ENCODE results near the gene CACNA1G. TPM values are rescaled to one million over a fixed set of nuclear protein-coding genes. Genes with fewer than 3 reads are reported as not detected.

The CACNA1G gene
- total RNA-seq, 3 donors from 2014 or later, result 0.32 to 2.6 (median 2.3) TPM

GRCh38 chr17:50663812-50664374, 103.4 kb downstream of the CACNA1G start:
- H3K9me3 ChIP-seq, result no peaks in the 10 kb centered on the region
- no peaks in the 10 kb centered on the region for H3K36me3 ChIP-seq
- no peaks in the 10 kb centered on the region for H3K27me3 ChIP-seq
- DNase-seq (ENCODE audit: low spot score in 2 of 2), result no peak
- peaks cover 10 to 20% of the 10 kb centered on the region in 2 donors for H3K4me1 ChIP-seq
- H3K4me3 ChIP-seq, result no peak overlapping the region
- no peak for TF ChIP-seq POLR2A (IDR thresholded peaks at IDR 0.05)
- no peak for TF ChIP-seq CTCF (IDR thresholded peaks at IDR 0.05)
- TF ChIP-seq POLR2AphosphoS5 (IDR thresholded peaks at IDR 0.05), result no peak
- no peak overlapping the region for H3K27ac ChIP-seq
- intact Hi-C loops (cut with DNase I; ENCODE audit: low total_unique reads), result no loop called here

GRCh38 chr17:50664788-50665458, 104.4 kb downstream of the CACNA1G start:
- intact Hi-C loops (cut with DNase I; ENCODE audit: low total_unique reads), result no loop called here
- no peaks in the 10 kb centered on the region for H3K27me3 ChIP-seq
- no peaks in the 10 kb centered on the region for H3K36me3 ChIP-seq
- peaks cover 8 to 18% of the 10 kb centered on the region in 2 donors for H3K4me1 ChIP-seq
- no peak overlapping the region for H3K4me3 ChIP-seq
- no peak for DNase-seq (ENCODE audit: low spot score in 2 of 2)
- H3K27ac ChIP-seq, result no peak overlapping the region
- no peak for TF ChIP-seq POLR2AphosphoS5 (IDR thresholded peaks at IDR 0.05)
- TF ChIP-seq CTCF (IDR thresholded peaks at IDR 0.05), result no peak
- no peak for TF ChIP-seq POLR2A (IDR thresholded peaks at IDR 0.05)
- no peaks in the 10 kb centered on the region for H3K9me3 ChIP-seq

- Histone ChIP-seq H3K27me3 (no peaks in the 10 kb centered on the region), H3K4me1 (peaks cover 0 to 9% of the 10 kb centered on the region in 2 donors), H3K4me3 (no peak overlapping the region), H3K9me3 (no peaks in the 10 kb centered on the region), H3K36me3 (no peaks in the 10 kb centered on the region), H3K27ac (no peak overlapping the region)
- TF ChIP-seq POLR2A (IDR thresholded peaks at IDR 0.05) (no peak), POLR2AphosphoS5 (IDR thresholded peaks at IDR 0.05) (no peak), CTCF (IDR thresholded peaks at IDR 0.05) (no peak)
- no peak for DNase-seq (ENCODE audit: low spot score in 2 of 2)
- intact Hi-C loops (cut with DNase I; ENCODE audit: low total_unique reads), result no loop called here
These were observed 105.3 kb downstream of the CACNA1G start for GRCh38 chr17:50665838-50666237.

- no peak overlapping the region for H3K4me3 ChIP-seq
- no peak overlapping the region for H3K27ac ChIP-seq
- TF ChIP-seq POLR2A (IDR thresholded peaks at IDR 0.05), result no peak
- TF ChIP-seq POLR2AphosphoS5 (IDR thresholded peaks at IDR 0.05), result no peak
- no peak for TF ChIP-seq CTCF (IDR thresholded peaks at IDR 0.05)
- intact Hi-C loops (cut with DNase I; ENCODE audit: low total_unique reads), result no loop called here
- peaks cover 0 to 4% of the 10 kb centered on the region in 2 donors for H3K4me1 ChIP-seq
- H3K36me3 ChIP-seq, result no peaks in the 10 kb centered on the region
- no peaks in the 10 kb centered on the region for H3K27me3 ChIP-seq
- no peaks in the 10 kb centered on the region for H3K9me3 ChIP-seq
- DNase-seq (ENCODE audit: low spot score in 2 of 2), result no peak
These were observed 105.8 kb downstream of the CACNA1G start for GRCh38 chr17:50666316-50666715.

- no peak overlapping the region for H3K4me3 ChIP-seq
- H3K27ac ChIP-seq, result no peak overlapping the region
- intact Hi-C loops (cut with DNase I; ENCODE audit: low total_unique reads), result no loop called here
- no peaks in the 10 kb centered on the region for H3K4me1 ChIP-seq
- no peak for TF ChIP-seq POLR2A (IDR thresholded peaks at IDR 0.05)
- no peak for TF ChIP-seq CTCF (IDR thresholded peaks at IDR 0.05)
- TF ChIP-seq POLR2AphosphoS5 (IDR thresholded peaks at IDR 0.05), result no peak
- DNase-seq (ENCODE audit: low spot score in 2 of 2), result no peak
- no peaks in the 10 kb centered on the region for H3K27me3 ChIP-seq
- no peaks in the 10 kb centered on the region for H3K36me3 ChIP-seq
- no peaks in the 10 kb centered on the region for H3K9me3 ChIP-seq
These were observed 106.9 kb downstream of the CACNA1G start for GRCh38 chr17:50667259-50668024.

Measured in breast epithelium (tissue), 4 donors.